ENCODE data around the gene C4orf33.

C4orf33 gene

GRCh38 chr4:129131343-129131742, 35.4 kb downstream of the C4orf33 start:
- no peak for TF ChIP-seq CTCF (IDR thresholded peaks at IDR 0.05; ENCODE audit: low read depth, low read length, missing control alignments)
- Histone ChIP-seq H3K27me3 (replicated peaks) (no peaks in the 10 kb centered on the region), H3K36me3 (replicated peaks) (no peaks in the 10 kb centered on the region), H3K27ac (no peak overlapping the region), H3K4me3 (ENCODE audit: low read depth, low read length) (no peak overlapping the region)
- no peak for DNase-seq
- in situ Hi-C loops (cut with HindIII; ENCODE audit: low pct_ligation_motif_present, low sequenced_read_pairs) = no loop called here

GRCh38 chr4:129136433-129136832, 40.5 kb downstream of the C4orf33 start:
- Histone ChIP-seq H3K27me3 (replicated peaks) (no peaks in the 10 kb centered on the region), H3K27ac (no peak overlapping the region), H3K4me3 (ENCODE audit: low read depth, low read length) (no peak overlapping the region), H3K36me3 (replicated peaks) (no peaks in the 10 kb centered on the region)
- no peak for TF ChIP-seq CTCF (IDR thresholded peaks at IDR 0.05; ENCODE audit: low read depth, low read length, missing control alignments)
- DNase-seq = no peak
- in situ Hi-C loops (cut with HindIII; ENCODE audit: low pct_ligation_motif_present, low sequenced_read_pairs) = no loop called here

GRCh38 chr4:129138810-129139496, 43.0 kb downstream of the C4orf33 start:
- TF ChIP-seq CTCF (IDR thresholded peaks at IDR 0.05; ENCODE audit: low read depth, low read length, missing control alignments) = no peak
- in situ Hi-C loops (cut with HindIII; ENCODE audit: low pct_ligation_motif_present, low sequenced_read_pairs) = no loop called here
- Histone ChIP-seq H3K4me3 (ENCODE audit: low read depth, low read length) (no peak overlapping the region), H3K27me3 (replicated peaks) (no peaks in the 10 kb centered on the region), H3K27ac (no peak overlapping the region), H3K36me3 (replicated peaks) (no peaks in the 10 kb centered on the region)
- no peak for DNase-seq

GRCh38 chr4:129140521-129140920, 44.6 kb downstream of the C4orf33 start:
- H3K36me3 ChIP-seq (replicated peaks) = no peaks in the 10 kb centered on the region
- DNase-seq = no peak
- in situ Hi-C loops (cut with HindIII; ENCODE audit: low pct_ligation_motif_present, low sequenced_read_pairs) = no loop called here
- TF ChIP-seq CTCF (IDR thresholded peaks at IDR 0.05; ENCODE audit: low read depth, low read length, missing control alignments) = no peak
- H3K27me3 ChIP-seq (replicated peaks) = no peaks in the 10 kb centered on the region
- no peak overlapping the region for H3K27ac ChIP-seq
- H3K4me3 ChIP-seq (ENCODE audit: low read depth, low read length) = no peak overlapping the region

- H3K27me3 ChIP-seq (replicated peaks) = no peaks in the 10 kb centered on the region
- no peak overlapping the region for H3K4me3 ChIP-seq (ENCODE audit: low read depth, low read length)
- no peak for DNase-seq
- TF ChIP-seq CTCF (IDR thresholded peaks at IDR 0.05; ENCODE audit: low read depth, low read length, missing control alignments) = no peak
- in situ Hi-C loops (cut with HindIII; ENCODE audit: low pct_ligation_motif_present, low sequenced_read_pairs) = no loop called here
- no peaks in the 10 kb centered on the region for H3K36me3 ChIP-seq (replicated peaks)
- no peak overlapping the region for H3K27ac ChIP-seq
Observed at GRCh38 chr4:129143359-129143758, 47.4 kb downstream of the C4orf33 start.

- in situ Hi-C loops (cut with HindIII; ENCODE audit: low pct_ligation_motif_present, low sequenced_read_pairs) = no loop called here
- DNase-seq = no peak
Observed at GRCh38 chr4:129144755-129145206, 48.8 kb downstream of the C4orf33 start.

More at GRCh38 chr4:129144755-129145206, 48.8 kb downstream of the C4orf33 start:
- Histone ChIP-seq H3K4me3 (ENCODE audit: low read depth, low read length) (no peak overlapping the region), H3K36me3 (replicated peaks) (no peaks in the 10 kb centered on the region), H3K27ac (no peak overlapping the region), H3K27me3 (replicated peaks) (no peaks in the 10 kb centered on the region)
- TF ChIP-seq CTCF (IDR thresholded peaks at IDR 0.05; ENCODE audit: low read depth, low read length, missing control alignments) = no peak

Measured in brain microvascular endothelial cell (primary cell).